ENCODE measurements around the gene METTL26.

METTL26 gene

DNA sequence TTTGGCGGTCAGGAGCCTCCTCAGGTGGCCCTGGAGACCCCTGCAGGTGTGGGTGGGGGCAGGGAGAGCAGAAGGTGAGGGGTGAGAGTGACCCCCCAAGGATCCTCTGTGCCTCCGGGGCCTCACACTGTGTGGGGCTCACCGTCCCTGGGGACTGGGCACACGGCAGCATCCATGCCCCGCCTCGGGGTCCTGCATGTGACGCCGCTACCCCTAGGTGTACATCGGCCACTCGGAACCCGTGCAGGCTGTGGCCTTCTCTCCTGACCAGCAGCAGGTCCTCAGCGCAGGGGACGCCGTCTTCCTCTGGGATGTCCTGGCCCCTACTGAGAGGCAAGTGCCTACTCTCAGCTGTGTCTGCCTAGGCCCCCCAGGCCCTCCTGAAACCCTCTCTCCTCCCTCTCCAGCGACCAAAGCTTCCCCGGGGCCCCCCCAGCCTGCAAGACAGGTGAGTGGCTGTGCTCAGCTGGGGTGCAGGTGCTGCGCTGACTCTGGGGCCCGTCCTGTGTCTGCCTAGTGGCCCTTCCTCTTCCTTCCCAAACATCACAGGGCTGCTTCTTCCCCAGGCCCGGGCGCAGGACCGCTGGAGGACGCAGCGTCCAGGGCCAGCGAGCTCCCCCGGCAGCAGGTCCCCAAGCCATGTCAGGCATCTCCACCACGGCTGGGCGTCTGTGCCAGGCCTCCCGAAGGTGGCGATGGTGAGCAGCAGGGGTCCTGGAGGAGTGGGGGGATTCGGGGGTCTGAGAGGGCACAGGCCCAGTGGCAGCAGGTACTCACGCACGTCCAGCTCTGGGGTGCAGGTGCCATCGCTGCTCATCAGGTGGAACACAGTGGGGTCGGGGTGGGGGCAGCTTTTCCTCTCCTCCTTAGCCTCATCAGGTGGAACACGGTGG lies 22.8 kb upstream of the METTL26 start:
- no peak for DNase-seq

DNA sequence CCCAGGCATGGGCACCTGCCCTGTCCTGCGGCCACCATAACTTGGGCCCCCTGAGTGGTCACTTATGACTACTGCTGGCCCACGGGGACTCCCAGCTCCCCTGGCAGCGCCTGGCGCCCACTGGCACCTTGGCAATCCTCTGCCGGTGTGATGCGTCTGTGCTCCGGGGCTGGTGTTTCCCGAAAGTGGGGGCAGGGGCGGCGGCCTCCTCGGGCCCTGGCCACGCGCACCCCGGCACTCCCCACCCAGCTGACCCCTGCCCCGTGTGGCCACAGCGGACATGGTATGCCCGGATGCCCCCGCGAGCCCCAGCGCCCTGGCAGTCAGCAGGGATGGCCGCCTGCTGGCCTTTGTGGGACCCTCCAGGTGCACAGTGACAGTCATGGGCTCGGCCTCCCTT lies 21.4 kb upstream of the METTL26 start:
- no peak for DNase-seq

DNA sequence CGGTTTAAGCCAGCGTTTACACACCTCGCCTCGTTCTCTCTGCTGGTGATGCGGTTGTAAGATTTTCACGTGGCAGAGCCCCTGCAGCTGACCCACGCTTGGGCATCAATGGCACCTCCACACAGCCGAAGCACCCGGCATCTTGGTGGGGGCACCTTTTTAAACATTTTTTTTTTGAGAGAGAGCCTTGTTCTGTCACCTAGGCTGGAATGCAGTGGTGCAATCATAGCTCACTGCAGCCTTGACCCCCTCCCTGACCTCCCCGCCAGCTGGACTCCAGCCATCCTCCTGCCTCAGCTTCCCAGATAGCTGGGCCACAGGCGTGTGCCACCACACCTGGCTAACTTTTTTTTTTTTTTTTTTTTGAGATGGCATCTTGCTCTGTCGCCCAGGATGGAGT lies 17.9 kb upstream of the METTL26 start:
- DNase-seq: no peak

DNA sequence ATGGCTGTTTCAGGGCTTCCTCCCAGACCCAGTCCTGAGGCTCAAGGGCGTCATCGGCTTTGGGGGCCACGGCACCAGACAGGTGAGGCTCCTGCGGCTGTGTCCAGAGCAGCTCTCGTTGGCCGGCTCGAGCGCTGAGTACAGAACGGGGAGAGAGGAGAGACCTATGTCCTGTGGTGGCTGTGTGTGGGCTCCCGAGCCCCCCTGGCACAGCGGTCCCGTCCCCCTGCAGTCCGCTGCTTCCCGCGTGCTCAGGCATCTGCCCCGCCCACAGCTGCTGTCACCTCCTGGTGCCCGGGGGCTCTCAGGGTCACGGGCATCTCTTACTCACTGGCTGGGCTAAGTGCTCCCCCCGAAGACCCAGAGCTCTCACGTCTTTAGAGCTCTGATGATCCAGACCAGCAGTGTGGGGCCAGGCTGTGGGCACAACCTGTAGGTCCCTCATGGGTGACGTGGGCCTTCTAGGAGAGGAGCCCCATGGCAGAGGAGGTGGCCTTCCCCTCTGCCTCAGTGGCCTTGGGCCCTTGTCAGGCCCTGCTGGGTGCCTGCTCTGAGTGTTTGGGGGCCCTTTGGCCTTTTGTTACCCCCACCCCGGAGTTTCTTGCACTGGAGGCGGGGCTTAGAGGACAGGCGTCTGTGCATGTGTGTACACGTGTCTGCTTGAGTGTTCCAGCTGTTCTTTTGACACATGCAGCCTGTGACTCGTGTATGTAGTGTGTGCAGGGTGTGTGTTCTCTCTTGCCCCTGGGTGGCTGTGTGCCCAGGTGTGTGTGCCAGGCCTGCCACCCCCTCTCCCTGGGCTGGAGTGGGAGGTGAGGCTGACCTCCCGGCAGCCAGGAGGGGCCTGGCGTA lies 16.6 kb upstream of the METTL26 start:
- DNase-seq: no peak

DNA sequence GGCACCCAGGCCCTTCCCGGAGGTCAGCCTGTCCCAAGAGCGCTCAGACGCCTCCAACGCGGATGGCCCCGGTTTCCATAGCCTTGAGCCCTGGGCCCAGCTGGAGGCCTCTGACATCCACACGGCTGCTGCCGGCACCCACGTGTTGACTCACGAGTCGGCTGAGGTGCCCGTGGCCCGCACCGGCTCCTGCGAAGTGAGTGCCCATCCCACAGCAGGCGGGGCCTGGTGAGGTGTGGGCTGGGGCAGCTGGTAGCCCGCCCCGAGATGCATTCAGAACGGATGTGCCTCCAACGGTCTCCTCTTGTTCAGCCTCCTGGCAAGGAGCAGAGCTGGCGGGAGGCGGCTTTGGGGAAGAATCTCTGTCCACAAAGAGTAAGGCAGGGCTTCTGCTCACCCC lies 15.7 kb upstream of the METTL26 start:
- no peak for DNase-seq

DNA sequence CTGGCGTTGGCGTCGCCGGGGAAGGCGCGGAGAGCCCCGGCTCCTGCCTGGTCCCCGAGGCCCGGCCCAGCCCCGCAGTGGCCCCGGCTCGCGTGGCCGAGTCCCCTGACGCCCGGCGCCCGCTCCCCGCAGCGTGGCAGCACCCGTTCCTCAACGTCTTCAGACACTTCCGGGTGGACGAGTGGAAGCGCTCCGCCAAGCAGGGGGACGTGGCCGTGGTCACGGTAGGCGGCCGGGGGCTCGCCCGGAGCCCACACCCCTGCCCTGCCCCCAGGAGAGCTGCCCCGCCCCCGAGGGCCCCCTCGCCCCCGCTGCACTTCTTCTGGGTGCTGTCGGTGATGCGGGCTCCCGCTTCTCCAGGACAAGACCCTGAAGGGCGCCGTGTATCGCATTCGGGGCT lies 13.5 kb upstream of the METTL26 start:
- no peak for DNase-seq

DNA sequence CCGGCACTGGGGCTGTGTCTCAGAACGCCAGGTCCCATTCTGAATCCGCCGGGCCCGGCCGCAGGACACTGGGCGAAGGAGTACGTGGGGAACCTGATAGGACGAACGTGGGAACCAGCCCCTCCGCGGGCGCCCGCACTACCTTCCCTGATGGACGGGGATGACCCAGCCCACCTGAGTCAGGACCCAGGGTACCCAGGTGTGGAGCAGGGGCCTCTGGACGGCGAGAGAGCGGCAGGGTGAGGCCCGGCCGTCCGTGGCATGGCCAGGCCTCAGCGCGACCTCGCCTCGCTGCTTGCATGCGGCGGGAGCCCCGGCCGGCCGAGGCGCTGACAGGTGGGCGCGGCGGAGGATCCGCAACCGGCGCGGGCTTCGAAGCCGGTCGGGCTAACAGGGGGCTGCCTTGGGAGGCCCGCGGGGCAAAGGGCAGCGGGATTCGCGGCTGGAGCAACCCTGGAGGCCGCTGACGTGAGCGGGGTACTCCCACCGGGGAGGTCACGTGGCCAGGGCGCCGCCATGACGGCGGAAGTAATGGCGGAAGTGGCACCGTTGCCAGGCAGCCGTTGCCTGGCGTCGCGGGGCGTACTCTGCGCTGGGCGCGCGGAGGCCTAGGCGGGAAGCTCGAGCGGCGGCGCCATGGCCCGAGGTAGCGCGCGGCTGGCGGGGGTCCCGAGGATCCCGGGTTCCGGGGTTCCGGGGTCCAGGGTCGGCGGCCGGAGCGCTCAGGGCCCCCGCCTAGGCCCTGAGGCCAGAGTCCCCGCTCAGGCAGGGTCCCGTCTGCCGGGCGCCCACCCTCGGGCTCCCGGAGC lies 12.9 kb upstream of the METTL26 start, which contains the start of gene WDR90:
Gene WDR90, plus strand, starts transcription at position 585 of the 809 bp plus-strand sequence. Its CDS starts 52 bp downstream, at position 637.
- DNase-seq: peak; percentile 55 to 63

DNA sequence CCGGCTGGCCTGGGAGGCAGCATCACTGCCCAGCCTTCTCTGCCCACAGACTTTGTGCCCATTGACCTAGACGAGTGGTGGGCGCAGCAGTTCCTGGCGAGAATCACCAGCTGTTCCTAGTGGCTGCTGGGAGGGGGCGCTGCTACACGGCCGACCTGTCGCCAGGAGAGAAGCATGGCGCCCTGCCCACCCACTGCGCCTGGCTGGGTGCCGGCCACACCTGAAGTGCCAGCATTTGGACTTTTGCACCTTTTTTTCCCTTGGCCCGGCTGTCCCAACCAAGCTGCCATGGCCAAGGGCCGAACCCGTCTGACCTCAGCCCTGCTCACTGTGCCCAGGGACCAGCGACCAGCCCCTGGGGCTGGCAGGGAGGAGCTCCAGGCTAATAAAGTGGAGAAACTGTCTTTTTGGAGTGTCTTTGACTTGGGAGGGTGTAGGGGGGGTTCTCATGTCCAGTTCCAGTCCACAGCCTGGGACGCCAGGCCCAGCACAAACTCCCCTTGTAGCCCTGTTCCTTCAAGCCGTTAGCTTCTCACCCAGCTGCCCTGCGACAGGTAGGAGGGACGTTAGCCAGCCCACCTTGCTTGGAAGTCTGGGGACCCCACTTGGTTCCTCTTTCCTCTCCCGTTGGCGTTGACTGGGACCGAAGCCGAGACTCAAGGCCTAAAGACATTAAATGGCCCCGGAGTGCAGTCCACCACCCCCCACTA lies 12.1 kb upstream of the METTL26 start:
- DNase-seq: peak in 1 of 2 experiments; percentile 18

DNA sequence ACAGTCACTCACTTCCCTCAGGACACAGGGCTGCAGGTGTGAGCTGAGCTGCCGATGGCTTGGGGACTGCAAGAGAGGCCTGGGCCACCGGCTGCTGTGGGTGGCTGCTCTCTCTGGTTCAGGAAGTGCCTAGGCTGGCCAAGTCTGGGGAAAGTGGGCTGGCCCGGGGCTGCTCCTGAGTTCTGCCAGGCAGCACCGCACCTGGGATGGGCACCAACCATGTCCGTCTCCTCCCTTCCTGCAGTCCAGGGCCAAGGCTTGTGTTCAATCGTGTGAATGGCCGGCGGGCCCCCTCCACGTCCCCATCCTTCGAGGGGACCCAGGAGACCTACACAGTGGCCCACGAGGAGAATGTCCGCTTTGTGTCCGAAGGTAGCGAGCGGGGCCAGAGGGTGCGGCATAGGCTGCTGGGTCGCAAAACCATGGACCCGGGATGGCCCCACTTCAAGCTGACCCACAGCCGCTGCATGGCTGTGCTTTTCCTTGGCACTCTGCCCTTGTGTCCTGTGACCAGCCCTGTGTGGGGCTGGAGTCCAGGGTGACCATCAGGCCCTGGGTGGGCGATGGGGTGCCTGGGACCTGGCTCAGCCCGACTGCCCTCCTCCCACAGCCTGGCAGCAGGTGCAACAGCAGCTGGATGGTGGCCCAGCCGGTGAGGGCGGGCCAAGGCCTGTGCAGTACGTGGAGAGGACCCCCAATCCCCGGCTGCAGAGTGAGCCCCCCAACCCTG lies 11.2 kb upstream of the METTL26 start:
- no peak for DNase-seq

DNA sequence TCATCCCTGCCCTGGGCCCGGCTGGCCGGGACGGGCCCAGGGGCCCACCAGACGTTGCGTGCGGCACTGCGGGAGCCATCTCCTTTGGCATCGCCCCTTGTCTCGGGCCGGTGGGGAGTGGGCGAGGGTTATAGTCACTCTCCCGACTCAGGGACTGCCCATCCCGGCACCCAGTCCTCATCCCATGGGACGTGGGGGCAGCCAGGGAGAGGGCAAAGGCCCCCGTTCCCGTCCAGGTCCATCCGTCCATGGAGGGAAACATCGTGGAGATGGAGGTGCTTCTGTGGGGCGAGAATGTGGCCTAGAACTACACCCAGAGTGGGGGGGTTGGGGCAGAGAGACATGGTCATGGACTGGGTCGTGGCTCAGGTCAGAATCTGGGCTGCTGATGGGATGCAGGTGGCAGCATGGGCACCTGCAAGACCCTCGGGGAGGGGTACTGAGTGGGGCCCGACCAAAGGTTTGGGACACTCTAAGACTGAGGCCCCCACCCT lies 10.6 kb upstream of the METTL26 start:
- no peak for DNase-seq

DNA sequence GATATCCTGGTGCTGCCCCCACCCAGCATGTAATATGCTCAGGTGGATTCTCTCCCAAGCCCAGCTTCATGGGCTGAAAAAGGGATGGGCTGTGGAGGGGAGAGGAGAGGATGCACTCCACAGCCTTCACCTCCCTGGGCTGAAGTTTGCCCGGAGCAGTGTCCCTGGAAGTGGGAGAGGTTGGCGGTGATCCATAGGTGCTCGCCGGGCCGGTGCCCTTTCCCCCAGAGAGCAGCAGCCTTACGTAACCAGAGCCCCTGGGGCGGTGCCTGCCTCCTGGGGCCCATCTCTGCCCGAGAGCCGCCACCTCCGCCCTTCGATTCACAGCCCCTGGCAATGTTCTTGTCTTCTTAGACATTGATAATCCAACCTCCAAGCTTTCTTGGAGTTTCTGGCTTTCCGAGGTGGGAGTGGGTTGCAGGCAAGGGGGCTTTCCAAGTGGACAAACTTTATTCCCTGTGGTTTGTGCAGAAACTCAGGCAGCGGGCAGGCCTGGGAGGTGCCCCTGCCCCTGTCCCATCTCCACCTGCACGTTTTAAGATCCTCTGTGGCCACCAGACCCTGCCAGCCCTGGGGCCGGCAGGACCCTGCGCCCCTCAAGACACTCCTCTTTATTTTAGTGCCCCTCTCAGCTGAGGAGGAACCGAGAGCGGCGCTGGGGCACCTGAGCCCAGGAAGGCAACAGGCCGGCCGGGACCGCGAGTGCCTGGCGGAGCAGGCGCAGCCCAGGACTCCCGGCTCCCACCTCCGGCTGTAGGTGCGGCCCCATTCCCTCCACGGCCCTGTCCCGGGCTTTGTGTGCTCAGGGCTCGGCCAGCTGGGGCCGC lies 10.0 kb upstream of the METTL26 start:
- DNase-seq: no peak

DNA sequence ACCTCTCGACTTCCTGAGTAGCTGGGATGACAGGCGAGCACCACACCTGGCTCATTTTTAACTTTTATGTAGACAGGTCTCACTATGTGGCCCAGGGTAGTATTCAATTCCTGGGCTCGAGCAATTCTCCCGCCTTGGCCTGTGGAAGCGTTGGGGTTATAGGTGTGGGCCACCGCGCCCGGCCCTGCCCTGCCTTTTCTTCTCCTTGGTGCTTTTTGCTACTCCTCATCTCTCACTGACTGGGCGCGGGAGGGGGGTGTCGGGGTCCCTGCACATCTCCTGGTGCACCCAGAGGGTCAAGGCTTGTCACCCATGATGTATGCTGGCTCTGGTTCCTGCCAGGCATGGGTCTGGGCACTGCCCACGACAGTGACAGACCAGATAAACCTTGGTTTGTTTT lies 8.5 kb upstream of the METTL26 start:
- DNase-seq: no peak

DNA sequence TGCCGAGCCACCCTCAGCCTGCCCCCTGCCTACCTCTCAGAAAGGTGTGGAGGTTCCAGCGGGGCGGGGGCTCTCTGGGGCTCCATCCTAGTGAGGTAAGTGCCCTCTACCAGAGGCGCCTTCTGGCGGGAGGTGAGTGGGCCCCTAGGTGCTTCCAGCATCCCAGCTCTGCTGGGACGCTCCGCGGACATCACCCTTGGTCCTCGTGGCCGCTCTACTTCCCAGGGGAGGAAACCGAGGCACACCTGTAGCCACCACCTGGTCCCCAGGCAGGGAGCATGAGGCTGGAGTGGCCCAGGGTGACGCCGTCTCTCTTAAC lies 6.9 kb upstream of the METTL26 start:
- no peak for DNase-seq

DNA sequence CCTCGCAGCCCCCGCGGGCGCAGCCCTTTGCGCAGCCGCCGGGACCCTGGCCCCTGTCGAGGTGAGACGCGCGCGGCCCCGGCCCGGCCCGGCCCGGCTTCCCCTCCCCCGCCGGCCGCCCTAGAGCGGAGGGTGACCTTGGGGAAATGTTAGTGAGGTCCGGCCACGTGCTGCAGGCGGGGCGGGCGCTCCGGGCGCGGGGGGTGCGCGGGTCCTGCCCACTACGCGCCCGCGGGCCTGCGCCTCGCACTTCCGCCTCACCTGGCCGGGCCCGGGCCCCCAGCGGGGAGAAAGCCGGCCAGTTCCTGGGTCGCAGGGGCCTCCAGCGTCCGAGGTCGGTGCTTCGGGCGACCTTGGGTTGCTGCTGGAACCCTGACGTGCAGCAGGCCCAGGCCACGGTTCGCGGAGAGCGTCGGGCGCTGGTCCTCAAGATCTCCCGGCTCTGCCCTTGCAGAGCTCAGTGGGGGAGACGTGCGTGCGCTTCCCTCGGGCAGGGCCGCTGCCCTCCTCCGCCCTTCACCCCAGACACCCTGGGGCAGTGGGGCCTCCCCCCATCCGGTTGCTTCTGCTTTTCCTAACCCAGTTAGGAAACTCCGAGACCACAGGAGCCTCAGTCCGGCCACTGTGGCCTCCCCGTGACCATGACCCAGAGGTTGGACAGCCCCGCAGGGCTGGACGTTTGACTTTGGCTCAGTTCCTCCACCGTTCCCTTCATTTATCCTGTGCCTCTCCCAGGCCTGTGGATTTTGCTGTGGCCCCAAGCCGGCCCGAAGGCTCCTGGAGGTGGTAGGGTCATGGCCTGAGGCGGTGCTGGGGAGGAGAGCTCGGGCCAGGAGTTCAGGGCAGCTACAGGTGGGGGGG lies 6.3 kb upstream of the METTL26 start:
- DNase-seq: no peak

DNA sequence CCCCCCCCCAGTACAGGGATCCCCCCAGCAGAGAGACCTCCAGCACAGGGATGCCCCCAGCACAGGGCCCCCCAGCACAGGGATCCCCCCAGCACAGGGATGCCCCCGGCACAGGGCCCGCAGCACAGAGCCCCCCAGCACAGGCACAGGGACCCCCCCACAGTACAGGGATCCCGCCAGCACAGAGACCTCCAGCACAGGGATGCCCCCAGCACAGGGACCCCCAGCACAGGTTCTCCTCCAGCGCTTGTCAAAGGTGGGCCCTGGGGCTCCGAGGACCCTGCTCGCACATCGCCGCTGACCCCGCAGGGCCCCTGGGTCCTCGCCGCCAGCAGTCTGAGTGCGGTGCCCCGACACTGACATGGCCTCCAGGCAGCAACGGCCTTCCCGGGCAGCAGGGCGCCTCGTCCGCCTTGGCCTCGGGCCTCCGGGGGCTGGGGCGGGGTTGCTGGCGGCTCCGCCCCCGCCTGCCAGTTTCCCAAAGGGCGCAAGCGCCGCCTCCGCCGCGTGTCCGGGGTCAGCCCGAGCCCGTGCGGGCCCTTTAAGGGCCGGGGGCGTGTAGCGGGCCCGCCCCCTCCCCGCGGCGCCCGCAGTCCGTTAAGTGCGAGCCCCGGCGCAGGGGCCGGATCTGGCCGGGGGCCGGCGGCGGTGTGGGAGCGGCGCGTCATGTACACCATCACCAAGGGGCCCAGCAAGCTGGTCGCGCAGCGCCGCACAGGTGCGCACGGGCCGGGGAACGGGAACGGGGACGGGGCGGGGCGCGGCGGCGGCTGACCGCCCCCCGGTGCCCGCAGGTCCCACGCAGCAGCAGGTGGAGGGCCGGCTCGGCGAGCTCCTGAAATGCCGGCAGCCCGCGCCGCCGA lies 5.5 kb upstream of the METTL26 start, which contains the start of gene MCRIP2:
Gene MCRIP2, plus strand, starts transcription at position 503 of the 863 bp plus-strand sequence. Its CDS starts 164 bp downstream, at position 667.
- peak; percentile 22 to 46 for DNase-seq

DNA sequence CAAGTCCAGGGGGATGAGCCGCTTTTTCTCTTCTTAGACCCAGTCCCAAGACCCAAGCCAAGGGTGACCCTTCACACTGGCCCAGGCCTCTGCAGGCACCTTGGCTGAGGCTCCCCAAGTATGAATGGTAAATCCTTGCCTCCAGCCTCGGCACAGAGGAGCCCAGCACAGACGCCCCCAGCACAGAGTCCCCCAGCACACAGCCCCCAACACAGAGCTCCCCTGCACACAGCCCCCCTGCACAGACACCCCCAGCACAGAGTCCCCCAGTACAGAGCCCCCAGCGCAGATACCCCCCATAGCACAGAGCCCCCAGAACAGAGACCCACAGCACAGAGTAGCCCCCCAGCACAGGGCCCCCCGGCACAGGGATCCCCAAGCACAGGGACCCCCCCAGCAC lies 4.5 kb upstream of the METTL26 start:
- no peak for DNase-seq

DNA sequence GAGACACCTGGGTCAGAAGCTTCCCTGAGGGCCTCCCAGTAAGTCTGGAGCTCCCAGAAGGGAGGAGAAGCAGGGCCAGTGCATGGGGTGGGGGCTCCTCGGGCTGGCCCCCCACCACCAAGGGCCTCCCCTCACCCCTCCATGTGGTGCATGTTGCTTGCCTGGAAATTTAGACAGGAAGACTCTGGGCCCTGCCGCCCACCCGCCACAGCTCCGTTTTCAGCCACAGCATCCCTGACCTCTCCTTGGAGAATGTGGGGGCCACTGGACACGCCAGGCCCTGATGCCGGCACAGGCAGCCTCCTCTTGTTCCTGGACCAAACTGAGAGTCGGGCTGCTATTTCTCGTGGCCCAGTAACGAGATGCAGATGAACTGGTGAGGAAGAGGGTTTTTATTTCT lies 2.7 kb upstream of the METTL26 start:
- no peak for DNase-seq

DNA sequence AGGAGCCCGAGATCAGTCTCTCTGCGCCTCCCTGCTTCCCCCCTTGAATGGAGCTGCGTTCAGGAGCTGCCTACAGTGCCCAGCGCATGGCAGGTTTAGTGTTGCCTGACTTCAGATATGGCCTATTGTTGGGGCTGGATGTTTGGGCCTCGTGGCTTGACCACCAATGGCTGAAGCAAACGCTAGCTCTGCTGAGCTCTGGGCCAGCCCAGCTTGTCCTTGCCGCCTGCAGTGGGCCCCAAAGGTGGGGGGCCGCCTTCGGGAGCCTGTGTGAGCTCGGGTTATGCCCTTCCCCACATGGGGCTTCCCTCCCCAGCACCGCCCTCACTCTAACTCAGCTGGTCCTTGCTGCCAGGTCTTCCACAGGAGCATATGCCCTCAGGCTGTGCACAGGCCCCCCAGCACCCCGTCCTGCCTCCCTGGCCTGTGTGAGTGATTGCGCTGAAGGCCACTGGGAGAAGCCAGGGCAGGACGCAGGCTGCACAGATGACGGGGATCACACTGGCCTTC lies 2.0 kb upstream of the METTL26 start:
- no peak for DNase-seq
